GM21526 (cell line): ENCODE results near the gene FOXD1.

Experiments
- ATAC-seq: cut with Tn5 transposase; IDR thresholded peaks from one replicate; pipeline ENCODE4 v1.9.1; 2021; ENCODE audit warnings: moderate library complexity; ENCODE audit not compliant: unreplicated experiment, low FRiP score

FOXD1 gene

DNA sequence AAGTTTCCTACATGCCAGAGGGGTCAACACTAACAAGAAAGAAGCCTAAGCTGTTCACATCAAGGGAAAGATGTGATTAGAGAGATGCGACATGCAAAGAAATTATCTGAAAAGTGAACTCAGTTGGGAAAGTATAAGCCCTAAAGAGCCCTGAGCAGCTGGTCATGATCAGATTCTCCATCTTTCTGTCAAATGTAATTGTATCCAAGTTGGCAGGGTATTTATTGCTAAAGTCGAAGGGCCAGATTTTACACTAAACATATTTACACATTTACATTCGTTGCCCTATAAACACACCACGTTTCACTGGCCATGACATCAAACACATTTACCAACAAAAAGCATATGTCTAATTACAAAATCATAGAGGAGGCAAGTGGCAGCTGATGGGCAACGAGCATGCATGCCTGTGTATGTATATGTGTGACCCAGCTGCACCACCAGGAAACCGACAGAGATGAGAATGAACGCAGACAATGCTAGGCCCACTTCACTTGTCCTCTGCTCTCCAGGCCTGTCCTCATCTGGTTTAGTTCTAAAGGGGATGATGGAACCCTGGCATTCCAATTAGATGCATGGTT, 6.3 kb downstream of the FOXD1 start:
- ATAC-seq: no peak

DNA sequence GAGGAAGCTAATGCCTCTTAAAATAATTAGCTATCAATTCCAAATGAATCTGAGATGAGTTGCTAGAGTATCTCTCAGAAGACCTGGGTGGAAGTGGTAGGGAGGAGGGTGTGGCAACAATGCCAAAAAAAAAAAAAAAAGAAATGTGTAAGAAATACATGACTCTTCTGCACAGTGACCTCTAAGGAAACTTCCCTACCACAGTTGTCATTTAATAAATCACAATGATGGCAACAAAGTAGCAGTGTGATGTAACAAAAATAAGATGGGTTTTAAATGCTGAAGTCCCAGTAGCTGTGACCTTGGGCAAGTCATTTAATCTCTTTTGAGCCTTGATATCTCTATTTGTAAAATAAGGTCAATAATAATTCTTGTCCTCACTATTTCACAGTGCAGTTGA, 7.2 kb downstream of the FOXD1 start:
- ATAC-seq: no peak

DNA sequence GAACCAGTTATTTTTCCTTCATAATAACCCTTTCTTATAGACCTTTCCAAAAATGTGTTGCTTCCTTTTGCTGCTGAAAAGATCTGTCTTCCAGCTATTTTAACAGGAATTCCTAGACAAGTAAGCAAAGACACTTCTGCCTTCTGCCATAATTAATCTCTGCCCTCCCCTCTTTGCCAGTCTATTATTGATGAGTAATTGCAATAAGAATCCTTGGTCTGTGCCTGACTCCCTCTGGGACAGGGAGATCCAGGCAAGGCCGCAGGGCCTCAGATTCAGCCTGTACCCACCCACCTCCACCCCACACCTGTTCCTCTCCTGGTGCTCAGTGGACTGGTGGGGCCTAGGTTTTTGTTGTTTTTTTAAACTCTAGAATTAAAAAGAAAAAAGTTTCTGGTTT, 8.3 kb downstream of the FOXD1 start:
- ATAC-seq: no peak

DNA sequence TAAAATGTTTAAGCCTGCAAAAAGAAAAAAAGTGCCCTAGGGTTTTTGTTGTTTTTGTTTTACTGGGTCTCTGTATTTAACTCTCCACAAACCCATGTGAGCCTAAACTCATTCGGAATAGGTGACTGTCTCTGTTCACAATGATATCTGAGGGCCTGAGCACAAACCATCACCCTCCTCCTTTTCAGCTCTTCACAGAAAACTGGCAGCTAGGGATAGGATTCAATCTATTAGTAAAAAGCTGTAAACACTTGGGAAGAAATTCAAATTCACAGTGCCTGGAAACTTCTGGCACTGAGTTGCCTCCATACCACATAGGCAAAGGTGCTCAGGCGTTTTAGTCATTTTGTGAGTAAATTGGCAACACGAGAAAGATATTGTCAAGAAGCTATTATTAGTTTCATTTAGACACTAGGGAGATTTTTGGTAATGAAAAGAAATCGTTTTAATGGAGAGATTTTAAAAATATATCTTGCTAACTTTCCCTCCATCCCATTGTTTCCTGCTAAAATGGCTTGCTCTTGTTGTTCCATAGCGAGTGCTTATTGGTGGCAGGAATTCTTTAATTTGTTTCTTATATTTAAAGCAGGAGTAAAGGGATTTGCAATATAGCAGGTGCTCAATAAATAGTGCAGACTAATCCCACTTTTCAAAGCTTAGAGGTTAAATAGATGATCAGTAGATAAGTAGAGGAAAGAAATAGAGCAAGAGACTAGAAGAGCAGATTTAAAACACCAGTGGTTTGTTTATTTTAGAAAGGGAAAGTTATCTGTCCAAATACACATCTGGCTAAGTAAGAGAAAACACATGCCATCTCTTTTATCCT, 9.7 kb downstream of the FOXD1 start:
- ATAC-seq: no peak

DNA sequence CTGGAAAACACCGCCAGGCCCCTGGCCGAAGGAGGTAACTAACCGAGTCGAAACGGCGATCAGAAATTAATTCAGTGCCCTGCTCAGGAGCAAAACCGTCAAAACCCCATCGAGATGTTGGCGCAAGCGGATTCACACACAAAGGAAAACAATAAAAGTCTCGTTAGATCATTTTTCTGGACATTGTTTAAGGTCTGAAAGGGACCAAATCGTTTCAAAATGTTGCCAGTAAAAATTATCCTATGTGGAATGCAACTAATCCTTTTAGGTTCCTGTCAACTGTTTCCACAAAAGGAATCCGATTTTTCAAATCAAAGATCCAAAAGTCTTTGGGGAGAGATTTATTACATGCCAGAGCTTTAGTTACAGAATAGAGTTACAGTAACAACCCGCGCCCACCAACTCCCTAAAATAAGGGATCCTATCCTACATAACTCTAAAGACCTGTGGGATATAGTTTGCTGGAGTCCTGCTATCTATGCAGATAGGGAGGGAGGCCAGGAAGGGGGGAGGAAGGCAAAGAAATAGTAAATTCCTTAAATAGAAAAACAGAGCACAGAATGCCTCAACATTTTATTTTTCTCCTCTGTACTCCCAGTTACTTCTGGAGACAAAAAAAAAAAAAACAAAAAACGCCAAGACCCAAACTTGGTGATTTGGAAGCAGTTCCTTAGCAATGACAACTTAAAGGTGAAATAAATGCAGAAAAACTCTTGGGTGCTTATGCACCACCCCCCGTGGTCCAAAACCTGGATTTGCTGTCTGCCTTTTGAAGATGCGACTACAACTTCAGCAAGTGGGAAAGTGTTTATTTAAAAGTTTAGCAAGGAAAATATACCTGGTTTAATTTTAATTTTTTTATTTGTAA, 10.6 kb downstream of the FOXD1 start:
- no peak for ATAC-seq

DNA sequence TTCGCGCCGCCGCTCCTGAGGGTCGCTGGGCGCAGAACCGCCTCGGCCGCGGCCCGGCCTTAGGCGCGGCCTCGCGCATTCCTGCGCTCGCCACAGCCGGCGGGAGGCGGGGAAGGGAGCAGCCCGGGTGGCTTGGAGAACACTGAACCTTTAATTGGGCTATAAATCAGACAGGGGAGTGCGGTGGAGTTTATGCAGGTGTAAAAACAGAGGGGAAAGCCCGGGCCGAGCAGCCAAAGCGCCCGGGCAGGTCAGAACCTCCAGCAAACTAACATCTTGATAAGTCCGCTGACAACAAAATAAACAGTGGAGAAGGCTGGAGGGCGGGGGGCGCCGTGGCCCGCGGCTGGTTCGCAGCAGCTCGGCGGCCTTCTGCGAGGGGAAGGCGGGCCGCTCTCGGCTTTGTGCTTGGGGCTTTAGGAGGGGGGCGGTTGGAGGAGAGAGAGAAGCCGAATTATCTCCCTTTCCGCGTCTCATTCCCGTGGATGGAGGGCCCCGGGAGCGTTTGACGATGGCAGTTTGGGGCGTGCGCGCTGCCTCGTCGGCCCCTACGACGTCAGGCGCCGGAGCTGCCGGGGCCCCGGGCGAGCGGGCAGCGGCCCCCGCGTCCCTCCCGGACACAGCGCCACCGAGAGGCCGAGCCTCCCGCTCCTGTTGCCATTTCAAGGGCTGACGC, 11.3 kb downstream of the FOXD1 start:
- no peak for ATAC-seq

DNA sequence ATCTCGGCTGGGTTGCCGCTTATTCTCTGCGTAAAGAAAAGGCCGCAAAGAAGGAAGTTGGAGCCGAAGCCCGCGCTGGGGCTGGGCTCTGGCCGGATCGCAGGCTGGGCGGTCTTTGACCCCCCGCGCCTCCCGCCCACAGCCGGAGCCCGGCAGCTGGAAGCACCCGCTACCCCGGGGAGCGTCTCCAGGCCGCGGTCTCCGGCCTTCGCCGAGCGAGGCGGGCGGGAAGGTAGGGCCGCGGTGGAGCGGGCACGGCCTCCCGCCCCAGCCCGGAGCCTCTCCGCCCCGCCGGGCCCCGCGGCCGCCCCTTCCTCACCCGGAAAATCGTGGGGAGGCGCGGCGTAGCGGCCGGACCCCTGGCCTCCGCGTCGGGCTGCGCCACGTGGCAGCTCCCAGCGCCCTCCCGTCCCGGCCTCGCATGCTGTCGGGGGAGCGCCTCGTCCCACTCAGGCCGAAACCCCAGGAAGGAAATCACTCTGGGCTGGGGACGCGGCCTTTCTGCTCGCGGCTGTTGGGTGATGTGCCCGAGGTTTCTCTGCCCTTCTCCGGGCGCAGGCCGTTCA, 12.0 kb downstream of the FOXD1 start:
- ATAC-seq: no peak

DNA sequence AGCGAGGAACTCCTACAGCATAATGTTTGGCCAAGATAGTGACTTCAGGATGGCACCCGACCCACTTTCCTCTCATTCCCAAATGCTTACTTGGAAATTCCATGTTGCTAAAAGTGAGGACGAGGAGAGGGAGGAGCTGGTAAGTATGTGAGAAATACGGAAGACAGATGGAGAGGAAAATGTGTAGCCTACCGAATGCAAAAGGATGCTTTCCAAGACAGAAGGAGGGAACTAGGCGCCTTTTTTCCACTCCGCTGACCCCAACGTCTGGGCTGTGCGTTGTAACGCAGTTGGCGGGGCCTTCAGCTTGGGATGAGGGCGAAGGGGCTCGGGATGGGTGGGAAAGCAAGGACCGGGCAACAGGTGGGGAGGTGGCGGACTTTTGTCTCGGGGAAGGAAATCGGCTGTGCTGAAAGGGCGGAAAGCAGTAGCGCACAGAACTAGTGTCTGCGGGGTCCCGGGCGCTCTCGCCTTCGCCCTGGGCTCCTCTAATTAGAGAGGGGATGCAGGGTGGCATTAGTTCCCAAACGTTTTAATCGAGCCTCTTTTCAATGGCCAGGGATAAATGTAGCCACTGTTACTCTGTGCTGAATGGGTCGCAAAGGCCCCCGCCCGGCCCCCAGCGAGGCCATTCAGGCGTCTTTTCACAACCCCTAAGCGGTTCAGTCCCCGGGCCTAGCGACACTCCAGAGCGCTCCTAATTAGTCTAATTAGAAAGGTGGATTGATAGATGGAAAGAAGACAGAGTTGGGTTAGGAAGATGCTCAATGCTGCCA, 12.6 kb downstream of the FOXD1 start:
- no peak for ATAC-seq

DNA sequence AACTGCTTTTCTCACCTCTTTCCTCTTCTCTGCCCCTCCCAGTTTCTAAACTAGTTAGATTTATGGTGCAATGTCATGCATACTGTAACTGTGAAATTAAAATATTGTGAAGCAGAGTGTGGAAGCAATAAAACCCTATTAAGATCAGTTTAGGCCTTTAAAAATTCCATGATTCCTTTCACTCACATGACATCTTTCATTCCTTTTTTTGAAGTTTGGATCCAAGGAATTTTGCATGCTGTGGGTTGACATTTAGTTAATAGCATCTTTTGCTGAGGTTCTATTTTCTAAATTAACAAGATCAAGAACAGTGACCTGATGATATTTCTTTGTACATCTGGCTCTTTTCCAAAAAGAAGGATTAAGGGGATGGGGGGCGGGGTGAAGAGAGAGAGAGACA, 13.7 kb downstream of the FOXD1 start:
- no peak for ATAC-seq

DNA sequence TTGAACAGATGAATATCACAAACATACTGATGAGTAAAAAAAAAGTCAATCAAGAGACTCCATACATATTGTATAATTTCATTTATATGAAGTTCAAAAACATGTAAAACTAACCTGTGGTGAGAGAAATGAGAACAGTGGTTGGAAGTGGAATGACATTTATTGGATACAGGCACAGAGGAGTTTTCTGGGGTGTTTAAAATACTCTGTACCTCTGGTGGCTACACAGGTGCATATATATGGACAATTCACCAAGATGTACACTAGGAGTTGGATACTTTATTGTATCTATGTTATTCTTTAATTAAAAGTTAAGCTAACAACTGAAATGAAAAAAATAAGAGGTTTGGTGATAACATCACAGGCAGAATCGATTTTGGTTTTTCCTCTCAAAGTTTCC, 14.1 kb downstream of the FOXD1 start:
- ATAC-seq: no peak

DNA sequence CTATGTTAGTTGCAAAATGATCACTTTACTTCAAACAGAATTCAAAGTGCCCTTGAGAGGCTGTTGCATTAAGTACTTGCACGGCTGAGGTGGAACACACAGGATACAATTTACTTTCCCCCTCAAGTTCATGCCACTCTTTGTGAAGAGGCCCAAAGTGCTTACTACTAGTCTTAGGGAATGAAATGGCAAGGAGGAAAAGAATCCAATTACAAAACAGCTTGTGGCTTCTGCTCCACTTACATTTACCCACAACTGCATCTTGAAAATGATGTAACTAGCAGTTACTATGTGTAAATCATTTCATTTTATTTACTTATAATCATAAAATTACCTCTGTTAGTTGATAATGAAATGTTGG, 14.6 kb downstream of the FOXD1 start:
- no peak for ATAC-seq

DNA sequence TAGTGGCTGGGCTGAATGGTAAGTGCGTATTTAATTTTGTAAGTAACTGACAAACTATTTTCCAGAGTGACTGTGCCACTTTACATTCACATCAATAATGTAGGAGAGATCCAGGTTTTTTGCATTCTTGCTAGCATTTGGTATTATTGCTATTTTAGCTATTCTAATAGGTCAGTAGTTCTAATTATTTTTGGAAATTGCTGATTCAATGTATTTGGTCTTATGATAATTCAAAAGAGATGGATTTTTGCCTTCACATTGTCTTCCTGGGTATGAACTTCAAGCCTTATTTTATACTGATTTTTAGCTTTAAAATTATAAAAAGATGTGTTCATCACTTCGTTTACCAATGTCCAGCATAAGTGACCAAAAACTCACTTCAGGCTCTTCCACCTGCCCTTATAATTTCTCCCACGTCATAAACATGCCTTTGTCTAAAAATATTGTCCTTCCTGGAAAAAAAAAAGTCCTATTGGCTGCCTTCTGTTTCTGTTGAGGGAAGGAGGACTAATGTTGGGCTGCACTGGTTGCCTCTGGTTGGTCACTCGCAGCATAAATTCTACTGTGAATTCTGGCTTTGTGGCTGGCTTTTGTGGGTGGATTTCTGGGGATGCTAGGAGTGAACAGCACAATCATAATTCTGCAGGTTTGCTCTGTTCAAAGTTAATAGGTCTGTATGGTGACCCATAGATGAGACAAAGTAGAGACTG, 15.2 kb downstream of the FOXD1 start:
- ATAC-seq: no peak

DNA sequence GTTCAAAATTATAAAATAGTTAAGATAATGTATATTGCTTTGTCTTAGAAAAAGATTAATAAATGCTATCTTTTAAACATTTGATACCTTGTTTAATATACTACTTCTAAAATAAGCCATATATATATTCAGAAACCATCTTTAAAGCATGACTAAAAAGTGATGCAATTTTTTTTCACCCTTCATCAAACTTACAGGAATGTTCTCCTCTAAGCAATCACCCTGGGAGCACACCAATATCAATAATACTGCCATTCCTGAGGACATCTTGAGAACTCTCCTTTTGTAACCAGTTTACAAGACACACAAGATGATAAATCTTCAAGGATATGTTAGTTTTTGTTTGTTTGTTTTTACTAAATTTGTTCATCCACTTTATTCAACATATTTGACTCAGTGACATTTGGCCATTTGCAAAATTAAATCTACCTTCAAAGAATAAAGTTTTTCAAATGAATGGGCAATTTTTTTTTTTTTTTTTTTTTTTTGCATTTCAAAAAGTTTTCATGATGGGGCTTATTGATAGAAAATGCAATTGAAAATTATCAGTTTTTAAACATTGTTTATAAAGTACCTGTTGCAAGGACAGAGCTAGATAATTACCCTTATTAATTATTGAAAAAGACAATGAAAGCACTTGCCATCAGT, 17.2 kb downstream of the FOXD1 start:
- ATAC-seq: no peak

DNA sequence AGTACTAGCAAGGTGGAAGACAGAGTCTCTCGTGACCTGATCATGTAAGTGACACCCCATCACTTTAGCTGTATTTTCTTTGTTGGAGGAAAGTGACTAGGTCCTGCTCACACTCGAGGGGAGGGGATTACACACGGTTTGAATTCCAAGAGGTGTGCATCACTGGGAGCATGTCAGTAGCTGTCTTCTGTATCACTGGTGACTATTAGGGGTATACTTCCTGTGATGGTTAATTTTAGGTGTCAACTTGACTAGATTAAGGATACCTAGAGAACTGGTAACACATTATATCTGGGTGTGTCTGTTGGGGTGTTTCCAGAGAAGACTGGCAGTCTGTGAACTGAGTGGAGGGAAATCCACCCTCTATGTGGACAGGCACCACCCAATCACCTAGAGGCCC, 22.5 kb downstream of the FOXD1 start:
- ATAC-seq: no peak

DNA sequence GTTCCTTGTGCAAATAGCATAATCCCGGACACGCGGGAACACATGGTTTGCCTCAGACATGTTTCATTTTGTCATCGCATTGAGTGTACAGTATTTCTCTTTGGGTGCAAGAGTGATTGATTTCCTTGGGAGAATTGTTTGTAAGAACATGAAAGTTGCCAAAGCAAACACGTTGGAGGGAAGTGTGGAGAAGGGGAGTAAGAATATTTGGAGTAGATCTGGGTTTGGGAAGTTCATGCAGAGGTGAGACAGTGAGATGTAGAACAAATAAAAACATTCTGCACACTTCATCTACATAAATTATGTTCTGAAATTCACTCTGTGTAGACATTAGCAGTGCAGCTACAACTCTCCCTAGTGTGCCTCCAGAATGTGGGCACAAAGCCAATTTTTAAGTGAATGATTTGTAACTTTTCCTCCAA, 24.0 kb downstream of the FOXD1 start:
- ATAC-seq: no peak

DNA sequence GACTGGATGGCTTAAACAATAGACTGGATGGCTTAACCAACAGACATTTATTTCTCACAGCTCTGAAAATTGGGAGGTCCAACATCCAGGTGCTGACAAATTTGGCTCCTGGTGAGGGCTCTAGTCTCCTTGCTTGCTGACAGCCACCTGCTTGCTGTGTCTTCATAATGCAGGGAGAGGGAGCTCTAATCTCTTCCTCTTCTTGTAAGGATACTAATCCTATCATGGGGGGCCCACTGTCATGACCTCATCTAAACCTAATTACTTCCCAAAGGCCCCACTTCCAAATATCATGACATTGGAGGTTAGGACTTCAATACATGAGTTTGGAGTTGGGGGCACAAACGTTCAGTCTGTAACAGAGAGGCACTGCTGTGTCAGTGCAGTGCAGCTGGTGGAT, 26.4 kb downstream of the FOXD1 start:
- no peak for ATAC-seq

DNA sequence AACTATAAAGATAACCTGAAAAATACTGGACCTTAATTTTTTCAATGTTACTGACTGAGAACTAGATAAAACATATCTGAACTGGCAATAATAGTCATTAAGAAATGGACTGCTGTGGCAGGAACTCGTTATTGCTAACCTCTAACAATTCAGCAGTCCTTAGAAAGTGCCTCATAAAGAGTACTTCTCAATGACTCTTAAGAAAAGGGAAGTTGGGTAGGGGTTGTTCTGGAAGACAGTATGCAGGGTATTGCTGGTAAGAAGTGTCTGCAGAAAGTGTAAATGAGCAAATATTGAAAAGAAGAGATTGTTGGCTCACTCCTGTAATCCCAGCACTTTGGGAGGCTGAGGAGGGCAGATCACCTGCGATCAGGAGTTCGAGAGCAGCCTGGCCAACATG, 27.9 kb downstream of the FOXD1 start:
- no peak for ATAC-seq

DNA sequence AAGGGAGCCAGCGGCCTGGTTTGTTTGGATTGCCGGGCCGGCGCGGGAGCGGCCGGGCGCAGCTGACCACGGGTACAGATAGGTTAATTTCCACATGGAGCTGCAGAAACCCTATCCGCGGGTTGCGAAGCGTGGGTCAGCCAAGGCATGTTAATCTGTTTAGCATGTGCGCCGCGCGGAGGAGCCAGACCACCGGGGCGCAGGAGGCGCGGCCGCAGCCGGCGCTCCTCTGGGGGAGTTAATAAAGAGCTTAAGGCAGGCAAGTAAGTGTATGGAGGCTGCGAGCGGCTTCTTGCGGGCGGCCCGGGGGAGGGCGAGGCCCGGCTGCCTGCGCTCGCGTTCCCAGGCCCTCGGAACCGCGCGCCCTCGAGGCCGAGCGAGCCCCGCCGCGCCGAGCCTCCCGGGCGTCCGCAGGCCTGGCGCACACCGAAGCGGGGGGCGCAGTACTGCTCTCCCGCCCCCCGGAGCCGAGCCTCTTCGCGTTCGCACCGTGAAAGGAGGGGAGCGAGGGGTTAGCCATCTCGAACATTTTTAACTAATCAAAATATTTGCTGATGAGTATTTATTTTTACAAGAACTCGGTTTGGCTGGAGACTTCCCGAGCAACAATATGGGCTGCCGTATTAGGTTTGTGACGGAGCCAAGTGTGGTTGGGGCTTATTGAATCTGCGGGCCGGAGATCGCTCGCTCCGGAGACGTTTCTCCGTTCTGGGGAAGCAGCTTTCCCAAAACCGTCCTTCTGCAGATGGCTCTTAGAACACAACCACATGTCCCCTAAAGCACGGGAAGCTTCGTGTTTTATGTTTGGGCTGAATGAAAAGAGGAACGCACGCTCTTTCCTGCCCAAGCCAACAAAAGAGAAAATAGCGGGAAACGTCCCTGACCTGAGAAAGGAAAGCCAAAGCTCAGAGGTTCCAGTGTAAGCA, 28.8 kb downstream of the FOXD1 start:
- no peak for ATAC-seq
